BLaER1 (cell line): ENCODE data around the gene PIP4K2A.

Source experiments
- H3K27ac ChIP-seq: shearing (Covaris generic); formaldehyde crosslinking; 2 replicates; pipeline ENCODE4 v1.8.1; 2022
- H3K27me3 ChIP-seq: shearing (Covaris generic); formaldehyde crosslinking; 2 replicates; pipeline ENCODE4 v1.8.1; 2022
- H3K36me3 ChIP-seq: shearing (Covaris generic); formaldehyde crosslinking; 2 replicates; pipeline ENCODE4 v1.8.1; 2022
- H3K4me1 ChIP-seq: shearing (Covaris generic); formaldehyde crosslinking; 2 replicates; pipeline ENCODE4 v1.8.1; 2022
- H3K4me2 ChIP-seq: shearing (Covaris generic); formaldehyde crosslinking; 2 replicates; pipeline ENCODE4 v1.8.1; 2022
- H3K4me3 ChIP-seq: shearing (Covaris generic); formaldehyde crosslinking; 2 replicates; pipeline ENCODE4 v1.8.1; 2022
- H3K9ac ChIP-seq: shearing (Covaris generic); formaldehyde crosslinking; 2 replicates; pipeline ENCODE4 v1.8.1; 2022
- H3K9me3 ChIP-seq: shearing (Covaris generic); formaldehyde crosslinking; 2 replicates; pipeline ENCODE4 v1.8.1; 2022
- H4K20me1 ChIP-seq: shearing (Covaris generic); formaldehyde crosslinking; 2 replicates; pipeline ENCODE4 v1.8.1; 2022
- Cebpa-rat ChIP-seq: shearing (Covaris generic); IDR thresholded peaks from 2 replicates; pipeline ENCODE4 v1.8.1; 2022

The PIP4K2A gene

DNA sequence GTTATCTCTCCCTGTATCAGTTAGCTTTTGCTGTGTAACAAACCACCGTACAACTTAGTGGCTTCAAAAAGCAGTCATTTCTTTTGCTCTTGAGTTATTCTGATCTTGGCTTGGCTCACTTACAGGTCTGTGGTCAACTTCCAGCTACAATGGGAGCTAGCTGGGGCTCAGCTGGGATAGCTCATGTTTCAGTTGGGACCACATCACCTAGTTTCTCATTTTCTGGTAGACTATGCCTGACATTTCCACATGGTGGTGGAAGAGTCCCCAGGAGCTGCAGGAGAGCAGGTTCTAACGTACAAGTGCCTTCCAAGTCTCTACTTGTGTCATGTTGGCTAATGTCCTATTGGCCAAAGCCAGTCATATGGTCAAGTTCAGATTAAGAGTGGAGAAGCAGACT lies 25.8 kb upstream of the PIP4K2A start:
- no peaks in the 10 kb centered on the region for H3K9me3 ChIP-seq
- H3K36me3 ChIP-seq: no peaks in the 10 kb centered on the region
- H3K4me1 ChIP-seq: no peaks in the 10 kb centered on the region
- H4K20me1 ChIP-seq: no peaks in the 10 kb centered on the region
- no peak overlapping the region for H3K9ac ChIP-seq
- no peaks in the 10 kb centered on the region for H3K27me3 ChIP-seq
- no peak overlapping the region for H3K4me2 ChIP-seq
- TF ChIP-seq Cebpa-rat: no peak
- no peak overlapping the region for H3K4me3 ChIP-seq
- H3K27ac ChIP-seq: no peak overlapping the region

DNA sequence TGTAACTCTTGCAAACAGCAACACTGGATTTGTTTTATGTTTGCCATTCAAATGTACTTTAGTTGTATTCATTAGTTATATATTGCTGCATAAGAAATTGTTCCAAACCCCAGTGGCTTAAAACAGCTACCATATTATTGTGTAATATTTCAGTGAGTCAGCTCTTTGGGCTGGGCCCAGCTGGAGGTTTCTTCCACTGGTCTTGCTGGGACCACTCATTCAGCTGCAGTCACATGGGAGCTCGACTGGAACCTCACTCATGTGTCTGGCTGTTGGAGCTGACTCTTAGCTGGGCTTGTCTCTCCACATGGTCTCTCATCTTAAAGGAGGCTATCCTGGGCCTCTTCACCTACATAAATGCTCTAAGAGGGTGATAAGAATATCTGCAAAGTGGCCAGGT lies 23.2 kb upstream of the PIP4K2A start:
- no peaks in the 10 kb centered on the region for H3K36me3 ChIP-seq
- 0 out of 2 replicates have a peak, but pooled peaks have one; percentile 13 for TF ChIP-seq Cebpa-rat
- H3K9me3 ChIP-seq: no peaks in the 10 kb centered on the region
- H3K9ac ChIP-seq: no peak overlapping the region
- H3K27me3 ChIP-seq: no peaks in the 10 kb centered on the region
- no peak overlapping the region for H3K27ac ChIP-seq
- H4K20me1 ChIP-seq: no peaks in the 10 kb centered on the region
- H3K4me1 ChIP-seq: no peaks in the 10 kb centered on the region
- no peak overlapping the region for H3K4me2 ChIP-seq
- no peak overlapping the region for H3K4me3 ChIP-seq

DNA sequence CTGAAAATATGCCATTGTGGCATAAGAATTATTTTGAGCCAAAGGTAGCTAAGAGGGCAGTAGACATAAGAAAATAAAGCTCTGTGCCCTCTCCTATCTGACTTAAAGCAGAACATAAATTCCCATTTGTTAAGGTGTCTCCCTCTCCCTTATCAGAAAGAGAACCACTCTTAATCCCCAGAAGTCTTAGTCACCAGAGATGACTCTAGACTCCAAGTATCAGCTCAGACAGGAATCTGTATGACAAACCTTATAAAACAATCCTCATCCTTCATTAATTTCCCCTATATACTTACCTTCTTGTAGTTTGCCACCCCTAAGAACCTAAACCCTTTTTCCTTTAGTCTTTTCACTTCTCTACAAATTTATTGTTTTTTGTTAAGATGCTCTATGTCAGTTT lies 21.8 kb upstream of the PIP4K2A start:
- Histone ChIP-seq H3K4me1 (no peaks in the 10 kb centered on the region), H4K20me1 (no peaks in the 10 kb centered on the region), H3K36me3 (no peaks in the 10 kb centered on the region), H3K4me2 (no peak overlapping the region), H3K9me3 (no peaks in the 10 kb centered on the region), H3K27ac (no peak overlapping the region), H3K9ac (no peak overlapping the region), H3K4me3 (no peak overlapping the region), H3K27me3 (no peaks in the 10 kb centered on the region)
- no peak for TF ChIP-seq Cebpa-rat

- Histone ChIP-seq H3K4me1 (no peaks in the 10 kb centered on the region), H4K20me1 (no peaks in the 10 kb centered on the region), H3K4me3 (no peak overlapping the region), H3K27me3 (no peaks in the 10 kb centered on the region), H3K36me3 (no peaks in the 10 kb centered on the region), H3K4me2 (no peak overlapping the region), H3K9me3 (no peaks in the 10 kb centered on the region), H3K9ac (no peak overlapping the region), H3K27ac (no peak overlapping the region)
- TF ChIP-seq Cebpa-rat: no peak
Measured at GRCh38 chr10:22733992-22734391, 19.6 kb upstream of the PIP4K2A start.

- no peak overlapping the region for H3K4me2 ChIP-seq
- H3K36me3 ChIP-seq: no peaks in the 10 kb centered on the region
- no peaks in the 10 kb centered on the region; the same call in 1 of the 2 replicates for H3K27me3 ChIP-seq
- peaks cover 13% of the 10 kb centered on the region for H3K4me1 ChIP-seq
- no peak overlapping the region for H3K9ac ChIP-seq
- H3K9me3 ChIP-seq: no peaks in the 10 kb centered on the region
- no peak for TF ChIP-seq Cebpa-rat
- no peak overlapping the region for H3K4me3 ChIP-seq
- H3K27ac ChIP-seq: no peak overlapping the region
- peaks cover 11% of the 10 kb centered on the region; the same call in 1 of the 2 replicates for H4K20me1 ChIP-seq
Measured at GRCh38 chr10:22727663-22728062, 13.3 kb upstream of the PIP4K2A start.

DNA sequence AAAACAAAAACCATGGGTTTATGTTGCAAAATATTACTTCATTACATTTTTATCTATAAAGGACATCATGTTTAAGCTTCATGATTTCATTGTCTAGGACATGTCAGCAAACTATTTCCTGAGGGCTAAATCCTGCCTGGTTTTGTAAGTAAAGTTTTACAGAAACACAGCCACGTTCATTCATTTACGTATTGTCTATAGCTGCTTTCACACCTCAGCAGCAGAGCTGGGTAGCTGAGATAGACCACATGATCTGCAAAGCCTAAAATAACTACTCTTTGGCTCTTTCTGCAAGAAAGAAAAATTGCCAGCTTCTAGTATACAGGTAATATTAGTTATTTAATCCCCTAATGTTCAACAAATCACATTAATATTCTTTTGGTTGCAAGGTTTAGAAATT lies 12.7 kb upstream of the PIP4K2A start:
- no peak overlapping the region for H3K4me2 ChIP-seq
- H3K4me3 ChIP-seq: no peak overlapping the region
- no peaks in the 10 kb centered on the region for H3K36me3 ChIP-seq
- H3K9ac ChIP-seq: no peak overlapping the region
- H3K4me1 ChIP-seq: peaks cover 16% of the 10 kb centered on the region
- no peak for TF ChIP-seq Cebpa-rat
- peaks cover 12% of the 10 kb centered on the region; the same call in 1 of the 2 replicates for H4K20me1 ChIP-seq
- no peaks in the 10 kb centered on the region for H3K9me3 ChIP-seq
- H3K27ac ChIP-seq: no peak overlapping the region
- no peaks in the 10 kb centered on the region; the same call in 1 of the 2 replicates for H3K27me3 ChIP-seq

DNA sequence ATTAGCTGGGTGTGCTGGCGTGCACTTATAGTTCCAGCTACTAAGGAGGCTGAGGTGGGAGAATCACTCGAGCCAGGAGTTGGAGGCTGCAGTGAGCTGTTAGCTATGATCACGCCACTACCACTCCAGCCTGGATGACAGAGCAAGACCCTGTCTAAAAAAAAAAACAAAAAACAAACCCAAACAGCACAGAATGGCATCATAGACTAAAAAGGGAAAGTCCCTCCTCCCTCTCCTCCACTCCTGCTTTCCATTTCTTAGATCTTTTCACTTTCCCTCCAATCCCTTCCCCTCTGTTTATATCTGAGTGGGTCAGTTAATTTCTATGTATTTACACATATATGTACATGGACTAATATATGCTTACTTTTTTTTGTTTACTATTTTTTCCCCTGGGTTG lies 10.4 kb upstream of the PIP4K2A start:
- peaks cover 16% of the 10 kb centered on the region for H3K4me1 ChIP-seq
- TF ChIP-seq Cebpa-rat: no peak
- H4K20me1 ChIP-seq: peaks cover 12% of the 10 kb centered on the region; the same call in 1 of the 2 replicates
- H3K27ac ChIP-seq: no peak overlapping the region
- H3K4me3 ChIP-seq: no peak overlapping the region
- H3K4me2 ChIP-seq: no peak overlapping the region
- no peak overlapping the region for H3K9ac ChIP-seq
- no peaks in the 10 kb centered on the region for H3K36me3 ChIP-seq
- H3K9me3 ChIP-seq: no peaks in the 10 kb centered on the region
- H3K27me3 ChIP-seq: no peaks in the 10 kb centered on the region; the same call in 1 of the 2 replicates

DNA sequence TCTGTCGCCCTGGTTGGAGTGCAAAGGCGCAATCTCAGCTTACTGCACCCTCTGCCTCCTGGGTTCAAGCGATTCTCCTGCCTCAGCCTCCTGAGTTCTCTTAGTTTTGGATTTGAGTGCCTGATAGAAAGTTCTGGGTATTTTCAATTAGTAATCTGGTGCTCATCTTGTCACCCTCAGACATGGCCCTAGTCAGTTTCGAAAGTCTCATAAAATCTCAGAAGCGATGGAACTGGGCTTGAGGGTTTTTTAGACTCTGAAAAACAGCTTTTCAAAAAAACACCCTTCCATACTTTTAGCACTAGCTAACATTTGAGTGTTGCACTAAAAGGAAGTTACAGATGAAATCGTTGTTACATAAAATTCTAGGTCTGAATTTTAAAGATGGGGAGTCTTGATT lies 9.4 kb upstream of the PIP4K2A start:
- H4K20me1 ChIP-seq: peaks cover 12% of the 10 kb centered on the region; the same call in 1 of the 2 replicates
- H3K4me3 ChIP-seq: no peak overlapping the region
- no peaks in the 10 kb centered on the region for H3K9me3 ChIP-seq

GRCh38 chr10:22723343-22723779 lies 9.0 kb upstream of the PIP4K2A start:
- H3K27me3 ChIP-seq: no peaks in the 10 kb centered on the region; the same call in 1 of the 2 replicates
- peaks cover 16% of the 10 kb centered on the region for H3K4me1 ChIP-seq
- no peaks in the 10 kb centered on the region for H3K9me3 ChIP-seq
- TF ChIP-seq Cebpa-rat: no peak
- peaks cover 12% of the 10 kb centered on the region; the same call in 1 of the 2 replicates for H4K20me1 ChIP-seq
- H3K36me3 ChIP-seq: no peaks in the 10 kb centered on the region
- peak overlapping the region; percentile 64 for H3K4me2 ChIP-seq
- no peak overlapping the region for H3K27ac ChIP-seq
- no peak overlapping the region for H3K9ac ChIP-seq
- no peak overlapping the region for H3K4me3 ChIP-seq

More for the DNA sequence above, 9.4 kb upstream of the PIP4K2A start:
- peaks cover 16% of the 10 kb centered on the region for H3K4me1 ChIP-seq
- no peak overlapping the region for H3K9ac ChIP-seq
- no peak for TF ChIP-seq Cebpa-rat
- H3K27me3 ChIP-seq: no peaks in the 10 kb centered on the region; the same call in 1 of the 2 replicates
- peak overlapping the region; percentile 64 for H3K4me2 ChIP-seq
- H3K27ac ChIP-seq: no peak overlapping the region
- no peaks in the 10 kb centered on the region for H3K36me3 ChIP-seq

GRCh38 chr10:22722626-22723169 lies 8.3 kb upstream of the PIP4K2A start:
- Histone ChIP-seq H3K4me3 (no peak overlapping the region), H3K9ac (no peak overlapping the region), H3K9me3 (no peaks in the 10 kb centered on the region), H3K27ac (no peak overlapping the region), H3K4me2 (peak overlapping the region; percentile 64), H3K4me1 (peaks cover 16% of the 10 kb centered on the region), H4K20me1 (peaks cover 12% of the 10 kb centered on the region; the same call in 1 of the 2 replicates), H3K36me3 (no peaks in the 10 kb centered on the region), H3K27me3 (no peaks in the 10 kb centered on the region; the same call in 1 of the 2 replicates)
- TF ChIP-seq Cebpa-rat: no peak
